Measurements from ENCODE around the gene DNAJC11.

GRCh38 chr1:6599141-6599975 is 102.3 kb downstream of the DNAJC11 start:
- TF ChIP-seq, protein P1, sequence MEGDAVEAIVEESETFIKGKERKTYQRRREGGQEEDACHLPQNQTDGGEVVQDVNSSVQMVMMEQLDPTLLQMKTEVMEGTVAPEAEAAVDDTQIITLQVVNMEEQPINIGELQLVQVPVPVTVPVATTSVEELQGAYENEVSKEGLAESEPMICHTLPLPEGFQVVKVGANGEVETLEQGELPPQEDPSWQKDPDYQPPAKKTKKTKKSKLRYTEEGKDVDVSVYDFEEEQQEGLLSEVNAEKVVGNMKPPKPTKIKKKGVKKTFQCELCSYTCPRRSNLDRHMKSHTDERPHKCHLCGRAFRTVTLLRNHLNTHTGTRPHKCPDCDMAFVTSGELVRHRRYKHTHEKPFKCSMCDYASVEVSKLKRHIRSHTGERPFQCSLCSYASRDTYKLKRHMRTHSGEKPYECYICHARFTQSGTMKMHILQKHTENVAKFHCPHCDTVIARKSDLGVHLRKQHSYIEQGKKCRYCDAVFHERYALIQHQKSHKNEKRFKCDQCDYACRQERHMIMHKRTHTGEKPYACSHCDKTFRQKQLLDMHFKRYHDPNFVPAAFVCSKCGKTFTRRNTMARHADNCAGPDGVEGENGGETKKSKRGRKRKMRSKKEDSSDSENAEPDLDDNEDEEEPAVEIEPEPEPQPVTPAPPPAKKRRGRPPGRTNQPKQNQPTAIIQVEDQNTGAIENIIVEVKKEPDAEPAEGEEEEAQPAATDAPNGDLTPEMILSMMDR (IDR thresholded peaks at IDR 0.05), result no peak
- TF ChIP-seq SIN3A (IDR thresholded peaks at IDR 0.05; ENCODE audit: borderline replicate concordance, insufficient read depth, low read depth, low read length), result no peak
- no peak for TF ChIP-seq REST (IDR thresholded peaks at IDR 0.05; ENCODE audit: insufficient read depth in 1 of 2, low read depth in 2 of 2, low read length in 1 of 2)
- TF ChIP-seq POLR2AphosphoS5 (IDR thresholded peaks at IDR 0.05; ENCODE audit: low read depth, low read length), result no peak
- TF ChIP-seq TCF7L2 (IDR thresholded peaks at IDR 0.05; ENCODE audit: low read depth, low read length), result no peak

Measured in Panc1 (cell line).